Tibial nerve (tissue), 4 donors: ENCODE measurements around the gene FRYL. TPM values are rescaled to one million over a fixed set of nuclear protein-coding genes. Genes with fewer than 3 reads are reported as not detected.
"Not testable (repeated sequence)": the region's sequence is repeated elsewhere in the genome, so short reads cannot be mapped to it uniquely, and the experiment has no call there.

Experiments used
- DNase-seq, 2 donors: peaks; one replicate each; pipeline ENCODE4 v3.0.0-alpha.2; 2019; ENCODE audit warnings: low spot score in 2 of 2
- H3K27ac ChIP-seq, 4 donors: fragments of 200-600 bp; sonication (generic) in 3 of 4; one replicate each; pipeline ENCODE4 v1.5.1; 2017 to 2019; ENCODE audit warnings: mild to moderate bottlenecking in 1 of 4
- H3K27me3 ChIP-seq, 2 donors: fragments of 200-600 bp; sonication (generic) in 1 of 2; one replicate each; pipeline versions ENCODE4 v1.5.1 to v1.6.0; 2017 to 2019
- H3K36me3 ChIP-seq, 3 donors: fragments of 200-600 bp; sonication (generic); one replicate each; pipeline ENCODE4 v1.5.1; 2018 to 2019
- H3K4me1 ChIP-seq, 4 donors: fragments of 200-600 bp; sonication (generic) in 3 of 4; one replicate each; pipeline ENCODE4 v1.5.1; 2017 to 2019
- H3K4me3 ChIP-seq, 4 donors: fragments of 200-600 bp; sonication (generic) in 3 of 4; one replicate each; pipeline ENCODE4 v1.5.1; 2017 to 2019; ENCODE audit warnings: mild to moderate bottlenecking in 1 of 4, moderate library complexity in 1 of 4
- H3K9me3 ChIP-seq, 4 donors: fragments of 200-600 bp; sonication (generic) in 3 of 4; one replicate each; pipeline ENCODE4 v1.5.1; 2017 to 2019
- EP300 ChIP-seq, 2 donors: sonication (generic); formaldehyde crosslinking; IDR thresholded peaks; one replicate each; pipeline ENCODE4 v1.6.1; 2017; ENCODE audit warnings: antibody characterized with exemption in 2 of 2, mild to moderate bottlenecking in 1 of 2
- POLR2A ChIP-seq, 2 donors: fragments of 450-650 bp; IDR thresholded peaks; one replicate each; pipeline ENCODE4 v1.6.1; 2017; ENCODE audit warnings: antibody characterized with exemption in 2 of 2, mild to moderate bottlenecking in 2 of 2, moderate library complexity in 2 of 2
- WGBS, 2 donors: methylation state at CpG; one replicate each; pipeline ENCODE4 v1.1.5; 2018; 5-methylcytosine and 5-hydroxymethylcytosine counted together
- total RNA-seq, 4 donors: library from RNA; depleted of rRNA; stranded (reverse); fragments of >200 nt; gene quantifications; one replicate each; pipeline ENCODE4 v1.1.0, GENCODE V29; 2016
- TF ChIP-seq, protein P1 (sequence below), 5 experiments: fragments of 200-600 bp in 3 of 5; fragments of 450-650 bp in 2 of 5; sonication (generic) in 3 of 5; IDR thresholded peaks; one replicate each; pipeline ENCODE4 v1.5.1; 2016 to 2019; ENCODE audit warnings: antibody characterized with exemption in 5 of 5, mild to moderate bottlenecking in 3 of 5, moderate library complexity in 2 of 5

Gene FRYL
- total RNA-seq, 4 donors from 2014 or later, result 88.3 to 122 (median 99.7) TPM

DNA sequence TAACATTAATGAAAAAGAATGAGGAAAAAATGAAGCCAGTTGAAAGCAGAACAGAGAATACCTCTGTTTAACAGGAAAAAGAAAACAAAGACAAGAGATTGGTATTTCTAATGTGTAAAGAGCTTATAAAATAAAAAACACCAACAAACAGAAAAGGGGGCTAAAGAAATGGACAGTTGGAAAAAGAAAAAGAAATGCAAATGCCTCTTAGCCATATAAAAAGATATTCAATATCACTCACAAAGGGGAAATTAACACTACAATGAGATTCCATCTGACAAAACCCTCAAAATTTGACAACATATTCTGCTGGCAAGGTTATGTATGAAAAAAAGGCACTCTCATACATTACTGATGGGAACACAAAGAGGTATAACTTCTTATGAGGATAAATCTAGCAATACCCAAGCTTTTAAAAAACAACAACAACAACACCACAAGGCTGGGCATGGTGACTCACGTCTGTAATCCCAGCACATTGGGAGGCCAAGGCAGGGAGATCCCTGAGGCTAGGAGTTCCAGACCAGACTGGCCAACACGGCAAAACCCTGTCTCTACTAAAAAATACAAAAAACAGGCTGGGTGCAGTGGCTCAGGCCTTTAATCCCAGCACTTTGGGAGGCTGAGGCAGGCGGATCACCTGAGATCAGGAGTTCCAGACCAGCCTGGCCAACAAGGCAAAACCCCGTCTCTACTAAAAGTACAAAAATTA is 75.8 kb downstream of the FRYL start:
- no peak for DNase-seq
- Histone ChIP-seq H3K9me3 (no peaks in the 10 kb centered on the region), H3K4me3 (no peak overlapping the region), H3K27ac (peak overlapping the region in 1 of 4 donors; percentile 27), H3K36me3 (peaks cover 0 to 19% (median 0%) of the 10 kb centered on the region in 3 donors), H3K4me1 (peaks cover 0 to 42% (median 8%) of the 10 kb centered on the region in 4 donors), H3K27me3 (no peaks in the 10 kb centered on the region)
- no peak for TF ChIP-seq POLR2A (IDR thresholded peaks at IDR 0.05)
- TF ChIP-seq EP300 (IDR thresholded peaks at IDR 0.05), result no peak
- TF ChIP-seq, protein P1, sequence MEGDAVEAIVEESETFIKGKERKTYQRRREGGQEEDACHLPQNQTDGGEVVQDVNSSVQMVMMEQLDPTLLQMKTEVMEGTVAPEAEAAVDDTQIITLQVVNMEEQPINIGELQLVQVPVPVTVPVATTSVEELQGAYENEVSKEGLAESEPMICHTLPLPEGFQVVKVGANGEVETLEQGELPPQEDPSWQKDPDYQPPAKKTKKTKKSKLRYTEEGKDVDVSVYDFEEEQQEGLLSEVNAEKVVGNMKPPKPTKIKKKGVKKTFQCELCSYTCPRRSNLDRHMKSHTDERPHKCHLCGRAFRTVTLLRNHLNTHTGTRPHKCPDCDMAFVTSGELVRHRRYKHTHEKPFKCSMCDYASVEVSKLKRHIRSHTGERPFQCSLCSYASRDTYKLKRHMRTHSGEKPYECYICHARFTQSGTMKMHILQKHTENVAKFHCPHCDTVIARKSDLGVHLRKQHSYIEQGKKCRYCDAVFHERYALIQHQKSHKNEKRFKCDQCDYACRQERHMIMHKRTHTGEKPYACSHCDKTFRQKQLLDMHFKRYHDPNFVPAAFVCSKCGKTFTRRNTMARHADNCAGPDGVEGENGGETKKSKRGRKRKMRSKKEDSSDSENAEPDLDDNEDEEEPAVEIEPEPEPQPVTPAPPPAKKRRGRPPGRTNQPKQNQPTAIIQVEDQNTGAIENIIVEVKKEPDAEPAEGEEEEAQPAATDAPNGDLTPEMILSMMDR (IDR thresholded peaks at IDR 0.05), result no peak
- 76 to 86% methylated on average over 4 of the region's 4 CpGs for WGBS, 2 donors

DNA sequence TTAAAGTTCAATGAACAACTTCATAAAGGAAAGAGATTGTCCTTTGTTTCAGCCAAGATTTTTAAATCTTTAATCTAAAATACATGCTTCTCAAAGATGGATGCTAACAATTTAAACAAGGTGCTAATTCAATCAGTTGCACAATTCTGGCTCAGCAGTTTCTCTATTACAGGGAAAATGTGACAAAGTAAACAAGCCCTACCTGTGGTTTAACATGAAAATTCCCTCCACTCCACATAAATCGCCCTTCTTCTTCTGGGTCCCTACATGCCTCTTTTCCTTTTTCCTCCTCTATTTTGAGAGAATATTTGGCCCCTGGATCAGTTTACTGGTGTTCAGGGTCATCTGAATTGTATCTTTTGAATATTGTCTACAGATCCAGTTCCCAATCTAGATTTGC is 80.6 kb downstream of the FRYL start:
- TF ChIP-seq, protein P1 (IDR thresholded peaks at IDR 0.05), result no peak
- TF ChIP-seq POLR2A (IDR thresholded peaks at IDR 0.05), result no peak
- Histone ChIP-seq H3K4me1 (peaks cover 0 to 61% (median 16%) of the 10 kb centered on the region in 4 donors), H3K27me3 (no peaks in the 10 kb centered on the region), H3K9me3 (no peaks in the 10 kb centered on the region), H3K36me3 (no peaks in the 10 kb centered on the region), H3K4me3 (no peak overlapping the region), H3K27ac (peak overlapping the region in 2 of 4 donors; percentile 75 to 80)
- DNase-seq, result no peak
- WGBS, 2 donors, result 69 to 86% methylated on average over 1 of the region's 1 CpG

DNA sequence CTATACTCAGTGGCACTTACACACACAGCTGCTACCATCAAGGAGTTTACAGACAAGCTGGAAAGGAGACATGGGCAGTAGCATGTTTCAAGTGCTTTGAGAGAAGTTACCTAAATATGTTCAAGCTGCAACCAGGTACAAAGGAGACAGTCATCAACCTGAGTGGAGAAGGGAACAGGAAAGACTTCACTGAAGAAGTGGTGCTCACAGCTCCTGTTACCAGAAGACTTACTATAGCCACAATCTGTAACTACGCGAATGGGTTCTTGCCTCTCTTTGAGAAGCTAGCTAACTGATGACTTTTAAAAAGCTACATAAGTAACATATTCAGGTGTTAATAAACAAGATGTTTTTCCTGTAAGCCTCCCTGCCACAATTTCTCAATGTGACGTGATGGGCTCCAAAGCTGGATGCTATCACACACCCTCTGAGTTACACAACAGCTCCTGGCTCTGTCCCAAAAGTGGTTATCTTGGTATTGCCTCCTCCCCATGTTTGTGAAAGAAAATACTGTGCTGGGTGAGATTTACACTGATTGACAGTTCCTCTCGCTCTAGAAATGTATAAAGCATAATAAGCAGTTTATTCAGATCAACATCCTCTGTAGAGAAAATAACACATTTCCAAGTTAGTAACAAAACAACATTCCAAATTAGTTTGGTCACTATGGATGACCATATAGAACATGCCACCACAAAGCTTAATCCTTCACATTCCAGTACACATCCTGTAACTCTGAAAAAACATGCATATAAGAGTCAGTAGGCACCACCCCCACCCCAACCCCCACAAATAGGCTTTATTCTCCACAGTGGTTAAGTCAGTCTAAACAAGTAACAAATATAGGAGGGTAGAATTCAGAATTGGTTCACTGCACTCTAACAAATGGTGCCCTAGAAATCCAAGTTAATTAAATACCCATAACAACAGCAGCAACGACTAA is 81.8 kb downstream of the FRYL start:
- Histone ChIP-seq H3K9me3 (no peaks in the 10 kb centered on the region), H3K27ac (peak overlapping the region; percentile 13 to 80 (median 60)), H3K36me3 (no peaks in the 10 kb centered on the region), H3K4me1 (peaks cover 0 to 60% (median 16%) of the 10 kb centered on the region in 4 donors), H3K4me3 (no peak overlapping the region), H3K27me3 (no peaks in the 10 kb centered on the region)
- WGBS, 2 donors, result 31 to 46% methylated on average over 5 of the region's 5 CpGs
- DNase-seq, result peak; percentile 45 to 82
- TF ChIP-seq EP300 (IDR thresholded peaks at IDR 0.05) (peak in 1 of 2 donors; percentile 37), POLR2A (IDR thresholded peaks at IDR 0.05) (no peak)
- TF ChIP-seq, protein P1 (IDR thresholded peaks at IDR 0.05), result no peak

DNA sequence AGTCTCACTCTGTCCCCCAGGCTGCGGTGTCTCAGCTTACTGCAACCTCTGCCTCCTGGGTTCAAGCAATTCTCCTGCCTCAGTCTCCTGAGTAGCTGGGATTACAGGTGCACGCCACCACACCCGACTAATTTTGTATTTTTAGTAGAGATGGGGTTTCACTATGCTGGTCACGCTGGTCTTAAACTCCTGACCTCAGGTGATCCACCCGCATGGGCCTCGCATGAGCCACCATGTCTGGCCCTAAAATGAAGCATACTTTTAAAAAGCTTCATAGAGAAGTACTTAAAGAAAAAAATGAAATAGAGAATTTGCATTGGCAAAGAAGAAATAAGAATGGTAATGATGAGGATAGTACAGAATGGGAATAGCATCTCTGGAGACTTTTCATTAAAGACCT is 82.6 kb downstream of the FRYL start:
- peak overlapping the region in 3 of 4 donors; percentile 13 to 80 (median 75) for H3K27ac ChIP-seq
- not testable (repeated sequence) for DNase-seq, H3K36me3 ChIP-seq, H3K9me3 ChIP-seq, H3K27me3 ChIP-seq, H3K4me3 ChIP-seq
- WGBS, 2 donors, result 95 to 98% methylated on average over 6 of the region's 6 CpGs
- peaks cover 0 to 58% (median 18%) of the 10 kb centered on the region in 4 donors for H3K4me1 ChIP-seq

DNA sequence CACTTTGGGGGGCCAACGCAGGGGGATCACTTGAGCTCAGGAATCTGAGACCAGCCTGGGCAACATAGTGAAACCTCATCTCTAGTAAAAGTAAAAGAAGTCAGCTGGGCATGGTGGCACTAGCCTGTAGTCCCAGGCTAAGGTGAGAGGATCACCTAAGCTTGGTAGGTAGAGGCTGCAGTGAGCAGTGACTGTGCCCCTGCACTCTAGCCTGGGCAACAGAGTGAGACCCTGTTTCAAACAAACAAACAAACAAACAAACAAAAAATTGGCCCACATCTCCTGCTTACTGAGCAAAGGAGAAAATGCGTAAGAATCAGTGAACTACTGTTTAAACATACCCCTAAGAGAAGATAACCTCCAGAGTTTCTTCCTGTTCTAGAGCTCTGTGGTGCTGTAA is 85.3 kb downstream of the FRYL start:
- H3K4me1 ChIP-seq, result peaks cover 0 to 71% (median 15%) of the 10 kb centered on the region in 4 donors
- no peak for DNase-seq
- no peaks in the 10 kb centered on the region for H3K9me3 ChIP-seq
- no peaks in the 10 kb centered on the region for H3K36me3 ChIP-seq
- no peak overlapping the region for H3K4me3 ChIP-seq
- no peak for TF ChIP-seq POLR2A (IDR thresholded peaks at IDR 0.05)
- TF ChIP-seq, protein P1 (IDR thresholded peaks at IDR 0.05), result no peak
- TF ChIP-seq EP300 (IDR thresholded peaks at IDR 0.05), result no peak
- no peaks in the 10 kb centered on the region for H3K27me3 ChIP-seq
- peak overlapping the region in 2 of 4 donors; percentile 21 to 39 for H3K27ac ChIP-seq
- WGBS, 2 donors, result 60 to 82% methylated on average over 2 of the region's 2 CpGs
